HUES48 (cell line): ENCODE data around the gene SMIM8.

Source experiments
- H3K27ac ChIP-seq: one replicate; pipeline ENCODE4 v1.7.0; 2013; ENCODE audit warnings: low read depth, low read length, inconsistent platforms
- H3K27me3 ChIP-seq: 2 replicates; pipeline ENCODE4 v1.6.1; 2013; ENCODE audit warnings: mild to moderate bottlenecking, low read length; ENCODE audit not compliant: control insufficient read depth, insufficient read depth
- H3K36me3 ChIP-seq: 2 replicates; pipeline ENCODE4 v1.6.1; 2013; ENCODE audit warnings: low read length; ENCODE audit not compliant: control insufficient read depth, insufficient read depth
- H3K4me1 ChIP-seq: 2 replicates; pipeline ENCODE4 v1.6.1; 2013; ENCODE audit warnings: mild to moderate bottlenecking, low read length; ENCODE audit not compliant: control insufficient read depth, insufficient read depth
- H3K4me3 ChIP-seq: 2 replicates; pipeline ENCODE4 v1.5.1; 2013; ENCODE audit warnings: mild to moderate bottlenecking, low read depth, low read length
- H3K9ac ChIP-seq: 2 replicates; pipeline ENCODE4 v1.6.1; 2013; ENCODE audit warnings: mild to moderate bottlenecking, low read depth, low read length, moderate library complexity
- H3K9me3 ChIP-seq: 2 replicates; pipeline ENCODE4 v1.6.1; 2013; ENCODE audit warnings: low read length; ENCODE audit not compliant: control insufficient read depth, insufficient read depth

The SMIM8 gene, protein sequence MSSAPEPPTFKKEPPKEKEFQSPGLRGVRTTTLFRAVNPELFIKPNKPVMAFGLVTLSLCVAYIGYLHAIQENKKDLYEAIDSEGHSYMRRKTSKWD

DNA sequence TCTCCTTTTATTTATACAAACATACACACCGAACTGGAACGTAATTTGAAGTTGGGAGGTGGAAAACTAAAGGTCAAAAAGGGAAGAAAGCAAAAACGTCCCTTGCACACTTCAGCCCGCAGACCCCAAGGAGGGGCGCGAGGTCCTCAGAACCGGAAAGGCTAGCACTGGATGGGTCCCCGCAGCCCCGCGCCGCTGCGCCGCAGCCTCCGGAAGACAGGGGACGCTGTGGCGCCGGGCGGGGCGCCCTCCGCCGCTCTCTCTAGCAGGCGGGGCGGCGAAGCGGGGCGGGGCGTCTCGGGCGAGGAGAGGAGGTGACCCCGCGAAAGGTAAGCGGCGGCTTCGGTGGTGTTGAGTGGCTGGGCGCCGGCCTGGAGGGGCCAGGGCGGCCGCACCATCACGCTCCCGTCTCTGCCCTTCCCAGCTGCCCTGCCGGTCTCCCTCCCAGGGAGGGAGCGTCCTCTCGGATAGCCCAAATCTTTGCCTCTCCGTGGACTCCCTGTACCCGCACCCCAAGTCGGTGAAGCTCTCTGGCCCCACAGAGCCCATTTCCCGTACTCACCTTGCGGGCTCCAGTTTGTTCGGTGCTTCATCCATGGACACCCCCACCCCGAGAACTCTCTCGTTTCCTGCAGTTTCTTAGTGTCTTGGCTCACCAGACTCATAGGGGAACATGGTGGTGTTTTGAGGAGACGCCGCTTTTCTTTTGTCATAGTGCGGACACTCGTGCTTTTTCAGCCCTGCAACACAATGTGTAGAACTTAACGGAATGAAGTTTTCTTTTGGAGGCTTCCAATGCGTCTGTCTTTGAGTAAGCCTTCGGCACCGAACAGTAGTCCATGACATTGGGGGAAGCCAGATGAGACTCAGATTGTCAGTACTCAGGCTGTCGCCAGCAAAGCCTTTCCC is at the start of gene SMIM8:
Gene SMIM8, plus strand, starts transcription at position 285 of the 909 bp plus-strand sequence. CDS start 14,444 bp downstream, outside the sequence.
- Histone ChIP-seq H3K27me3 (no peaks in the 10 kb centered on the region), H3K9me3 (no peaks in the 10 kb centered on the region), H3K27ac (peak within 1 kb of the TSS; percentile 50), H3K9ac (peak within 1 kb of the TSS; percentile 90), H3K4me1 (peaks cover 4% of the 10 kb centered on the region; the same call in 1 of the 2 replicates), H3K4me3 (peak within 1 kb of the TSS; percentile 97), H3K36me3 (no peaks in the 10 kb centered on the region)

DNA sequence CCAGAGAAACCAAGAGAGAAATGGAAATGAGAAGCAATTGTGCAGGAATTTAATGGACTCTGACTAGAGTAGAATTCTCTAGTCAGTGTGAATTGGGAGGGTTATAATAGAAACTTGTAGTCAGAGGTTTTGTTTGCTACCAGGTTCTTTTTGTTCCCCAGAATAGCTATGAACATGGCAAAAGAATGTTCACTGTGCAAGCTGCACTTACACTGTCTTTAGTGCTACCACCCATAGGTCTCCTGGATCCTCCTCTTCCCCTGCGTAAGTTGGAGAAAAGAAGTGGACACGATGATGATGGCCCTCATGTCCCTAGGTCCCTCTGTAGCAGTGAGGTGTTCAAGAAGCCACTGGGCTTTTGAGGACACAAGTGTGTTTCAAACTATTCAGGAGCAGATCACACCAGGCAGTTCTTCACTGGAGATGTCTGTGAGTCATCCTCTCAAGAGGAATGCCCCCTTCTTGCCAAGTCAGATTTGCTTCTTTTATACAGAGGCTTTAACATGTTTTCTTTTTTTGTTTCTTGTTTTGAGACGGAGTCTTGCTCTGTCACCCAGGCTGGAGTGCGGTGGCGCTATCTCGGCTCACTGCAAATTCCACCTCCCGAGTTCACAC is 47.6 kb upstream of the SMIM8 start:
- Histone ChIP-seq H3K9me3 (no peaks in the 10 kb centered on the region), H3K4me3 (no peak overlapping the region), H3K9ac (no peak overlapping the region), H3K27me3 (no peaks in the 10 kb centered on the region), H3K27ac (no peak overlapping the region), H3K4me1 (no peaks in the 10 kb centered on the region), H3K36me3 (no peaks in the 10 kb centered on the region)

DNA sequence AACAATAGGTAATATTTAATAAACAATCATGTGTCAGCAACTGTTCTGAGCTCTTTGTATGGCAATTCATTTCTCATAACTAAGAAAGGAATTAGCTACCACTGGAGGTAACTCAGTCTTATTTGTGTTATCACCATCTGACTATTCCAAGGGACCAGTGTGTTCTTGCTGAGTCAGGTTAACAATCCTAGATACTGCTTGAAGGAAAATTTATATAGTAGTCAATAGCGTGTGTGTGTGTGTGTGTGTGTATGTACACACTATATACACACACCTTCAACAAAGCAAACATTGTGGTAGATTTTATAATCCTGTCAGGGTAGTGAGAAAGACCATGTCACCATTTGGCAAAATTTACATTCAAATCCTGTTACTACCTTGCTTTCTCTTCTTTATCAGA is 45.8 kb upstream of the SMIM8 start:
- Histone ChIP-seq H3K9ac (no peak overlapping the region), H3K36me3 (no peaks in the 10 kb centered on the region), H3K9me3 (no peaks in the 10 kb centered on the region), H3K4me1 (no peaks in the 10 kb centered on the region), H3K27ac (no peak overlapping the region), H3K27me3 (no peaks in the 10 kb centered on the region), H3K4me3 (no peak overlapping the region)

DNA sequence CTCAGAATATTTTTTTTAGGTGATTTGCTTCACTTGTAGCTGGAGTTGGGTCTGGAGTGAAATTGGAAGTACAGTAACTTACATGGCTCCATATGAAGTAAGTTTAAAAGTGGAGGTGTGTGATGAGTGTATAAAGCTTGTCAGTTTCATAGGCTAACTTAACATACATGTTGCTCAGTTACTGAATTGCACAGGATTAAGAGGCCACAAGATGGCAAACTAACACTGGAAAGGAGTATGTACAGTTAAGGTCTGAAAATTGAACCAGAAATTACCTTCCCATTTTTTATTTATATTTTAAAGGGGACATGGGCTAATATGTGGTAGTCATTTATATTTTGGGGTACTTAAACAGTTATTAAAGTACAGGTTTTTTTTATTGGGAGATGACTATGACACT is 45.3 kb upstream of the SMIM8 start:
- Histone ChIP-seq H3K9me3 (no peaks in the 10 kb centered on the region), H3K4me3 (no peak overlapping the region), H3K27me3 (no peaks in the 10 kb centered on the region), H3K4me1 (no peaks in the 10 kb centered on the region), H3K27ac (no peak overlapping the region), H3K9ac (no peak overlapping the region), H3K36me3 (no peaks in the 10 kb centered on the region)

DNA sequence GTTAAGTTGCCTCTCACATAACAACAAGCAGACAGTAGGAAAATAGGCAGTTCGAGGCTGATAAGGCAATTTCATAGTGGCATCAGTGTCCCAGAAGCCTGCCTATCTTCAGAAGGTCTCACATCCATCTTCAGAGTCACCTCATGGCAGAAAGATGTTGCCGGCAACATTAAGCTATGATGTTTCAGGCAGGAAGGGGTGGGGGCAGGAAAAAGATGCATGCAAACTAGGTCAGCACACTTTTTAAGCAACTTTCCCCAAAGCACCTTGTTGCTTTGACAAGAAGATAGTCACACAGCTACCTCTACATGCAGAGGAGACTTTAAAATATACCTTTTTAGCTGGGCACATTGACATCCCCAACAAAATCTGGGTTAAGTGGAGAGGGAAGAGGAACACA is 43.2 kb upstream of the SMIM8 start:
- no peaks in the 10 kb centered on the region for H3K36me3 ChIP-seq
- H3K9ac ChIP-seq = no peak overlapping the region
- H3K4me3 ChIP-seq = no peak overlapping the region
- H3K27me3 ChIP-seq = no peaks in the 10 kb centered on the region
- H3K4me1 ChIP-seq = no peaks in the 10 kb centered on the region
- H3K9me3 ChIP-seq = no peaks in the 10 kb centered on the region
- H3K27ac ChIP-seq = no peak overlapping the region

DNA sequence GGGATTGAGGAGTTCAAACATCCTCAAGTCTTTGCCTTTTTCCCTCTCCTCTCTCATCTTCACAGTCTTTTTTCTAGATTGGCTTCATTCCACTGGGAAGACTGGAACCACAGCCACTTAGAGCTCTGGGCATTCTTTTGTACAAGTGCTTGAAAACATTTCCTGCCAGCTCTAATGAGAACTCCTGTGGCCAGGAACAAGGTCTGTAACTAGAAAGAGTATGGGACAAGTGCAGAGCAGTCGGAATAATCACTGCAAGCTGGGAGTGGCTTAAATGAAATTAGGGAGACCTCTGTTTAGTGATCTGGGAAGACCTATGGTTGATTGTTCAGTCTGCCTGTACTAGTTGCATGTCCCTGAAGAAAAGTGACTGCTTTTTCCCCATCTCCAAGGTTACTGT is 41.0 kb upstream of the SMIM8 start:
- H3K9me3 ChIP-seq = no peaks in the 10 kb centered on the region
- no peak overlapping the region for H3K4me3 ChIP-seq
- H3K27ac ChIP-seq = no peak overlapping the region
- no peaks in the 10 kb centered on the region for H3K27me3 ChIP-seq
- H3K36me3 ChIP-seq = no peaks in the 10 kb centered on the region
- no peak overlapping the region for H3K9ac ChIP-seq
- H3K4me1 ChIP-seq = no peaks in the 10 kb centered on the region

DNA sequence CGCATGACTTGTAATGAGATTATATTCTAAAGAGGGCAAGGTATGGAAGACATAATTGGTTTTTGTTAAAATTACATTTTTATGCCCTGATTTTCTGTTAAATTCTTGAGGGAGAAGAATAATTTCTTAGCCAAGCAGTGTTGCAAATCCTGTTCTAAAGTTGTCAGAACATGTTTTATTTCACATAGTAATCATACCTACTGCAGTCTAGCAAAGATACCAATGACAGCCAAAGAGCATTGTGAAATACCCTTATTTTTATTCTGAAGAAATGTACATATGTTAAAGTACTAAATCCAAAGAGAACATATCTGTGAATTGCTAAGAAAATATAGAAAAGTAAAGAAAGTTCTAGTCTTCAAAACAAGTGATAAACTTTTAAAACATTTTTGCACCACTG is 39.6 kb upstream of the SMIM8 start:
- no peak overlapping the region for H3K27ac ChIP-seq
- no peaks in the 10 kb centered on the region for H3K36me3 ChIP-seq
- H3K9ac ChIP-seq = no peak overlapping the region
- H3K4me3 ChIP-seq = no peak overlapping the region
- H3K27me3 ChIP-seq = no peaks in the 10 kb centered on the region
- no peaks in the 10 kb centered on the region for H3K4me1 ChIP-seq
- H3K9me3 ChIP-seq = no peaks in the 10 kb centered on the region

DNA sequence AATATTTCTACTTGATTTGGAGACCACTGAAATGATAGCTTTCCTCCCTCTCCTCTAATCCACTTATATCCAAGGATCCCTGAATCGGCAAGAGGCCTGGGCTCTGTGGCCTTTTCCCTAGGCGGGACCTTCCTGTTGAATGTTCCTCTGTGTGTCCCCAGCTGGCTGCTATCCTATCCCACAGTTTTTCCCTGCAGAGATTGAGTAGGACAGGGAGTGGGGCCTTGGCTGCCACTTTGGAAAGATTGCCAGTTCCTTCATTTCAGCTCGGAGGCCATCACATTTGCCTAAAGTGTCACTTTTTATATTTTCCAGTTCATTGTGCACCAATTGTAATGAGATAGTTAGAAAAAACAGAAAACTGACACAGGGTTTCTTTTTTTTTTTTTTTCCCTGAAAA is 38.9 kb upstream of the SMIM8 start:
- Histone ChIP-seq H3K9me3 (no peaks in the 10 kb centered on the region), H3K9ac (no peak overlapping the region), H3K27ac (no peak overlapping the region), H3K4me1 (no peaks in the 10 kb centered on the region), H3K4me3 (no peak overlapping the region), H3K36me3 (no peaks in the 10 kb centered on the region), H3K27me3 (no peaks in the 10 kb centered on the region)

DNA sequence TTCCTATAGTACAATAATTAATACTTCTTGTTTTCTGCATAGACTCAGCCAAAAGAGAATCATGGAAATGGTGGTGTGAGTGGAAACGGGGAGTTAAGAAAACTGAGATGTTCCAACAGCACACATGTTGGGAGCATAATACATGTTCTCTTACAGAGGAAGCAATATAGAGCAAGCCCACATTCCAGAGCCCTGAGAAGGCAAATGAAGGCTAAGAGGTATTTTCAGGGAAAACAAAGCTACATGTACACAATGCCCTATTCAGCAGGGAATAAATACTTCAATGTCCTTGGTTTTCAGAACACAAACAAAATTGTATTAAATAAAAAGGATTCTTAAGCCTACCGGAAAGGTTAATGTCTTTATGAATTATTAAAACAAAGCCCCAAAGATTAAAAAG is 35.1 kb upstream of the SMIM8 start:
- no peak overlapping the region for H3K27ac ChIP-seq
- H3K4me3 ChIP-seq = no peak overlapping the region
- no peaks in the 10 kb centered on the region for H3K9me3 ChIP-seq

DNA sequence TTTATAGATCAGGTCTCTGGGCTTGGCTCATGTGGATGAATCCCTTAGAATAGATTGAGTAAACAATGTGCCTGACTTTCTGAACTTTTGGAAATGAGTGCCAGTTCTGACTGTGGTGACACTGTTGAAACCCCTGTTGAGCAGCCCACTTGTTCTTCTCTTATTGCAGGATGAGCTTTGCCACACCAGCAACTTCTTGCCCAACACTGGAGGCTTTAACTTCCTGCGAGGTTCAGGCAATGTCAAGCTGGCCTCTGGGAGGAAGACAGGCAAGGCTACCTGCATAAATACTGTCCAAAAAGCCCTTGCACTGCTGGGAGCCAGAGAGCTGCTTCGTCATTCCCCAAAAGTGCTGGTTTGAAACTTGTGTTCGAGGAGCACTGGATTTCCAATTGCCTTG is 32.8 kb upstream of the SMIM8 start:
- no peak overlapping the region for H3K9ac ChIP-seq
- no peaks in the 10 kb centered on the region for H3K27me3 ChIP-seq
- H3K4me1 ChIP-seq = no peaks in the 10 kb centered on the region
- H3K4me3 ChIP-seq = no peak overlapping the region
- no peak overlapping the region for H3K27ac ChIP-seq
- no peaks in the 10 kb centered on the region for H3K9me3 ChIP-seq
- H3K36me3 ChIP-seq = no peaks in the 10 kb centered on the region

More for the DNA sequence above, 35.1 kb upstream of the SMIM8 start:
- H3K4me1 ChIP-seq = no peaks in the 10 kb centered on the region
- H3K9ac ChIP-seq = no peak overlapping the region
- no peaks in the 10 kb centered on the region for H3K36me3 ChIP-seq
- no peaks in the 10 kb centered on the region for H3K27me3 ChIP-seq

DNA sequence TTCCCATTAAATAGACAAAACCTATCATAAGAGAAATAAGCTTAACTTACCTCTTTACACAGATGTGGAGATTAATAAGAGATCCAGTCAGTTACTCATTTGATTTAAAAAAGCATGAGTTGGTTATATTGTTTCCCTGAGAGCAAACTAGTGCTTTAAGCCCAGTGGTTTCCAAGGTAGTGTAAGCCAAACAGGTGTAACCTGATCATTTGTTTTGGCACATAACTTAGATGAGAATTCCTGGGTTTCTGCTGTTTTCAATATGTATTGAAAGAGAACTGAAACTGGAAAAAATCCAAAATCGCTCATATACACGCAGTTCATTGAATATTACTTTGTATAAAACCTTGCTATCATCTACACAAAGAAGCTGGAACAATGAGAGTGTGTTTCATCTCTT is 30.5 kb upstream of the SMIM8 start:
- no peaks in the 10 kb centered on the region for H3K27me3 ChIP-seq
- H3K36me3 ChIP-seq = no peaks in the 10 kb centered on the region
- no peaks in the 10 kb centered on the region for H3K4me1 ChIP-seq
- H3K27ac ChIP-seq = no peak overlapping the region
- no peaks in the 10 kb centered on the region for H3K9me3 ChIP-seq
- H3K9ac ChIP-seq = no peak overlapping the region
- H3K4me3 ChIP-seq = no peak overlapping the region
